Stimulated activated CD4-positive, alpha-beta T cell treated with anti-CD3 and anti-CD28 coated beads, Interleukin-1b, Interleukin-23, amount 100 ng/mL, for 4 hours (primary cell): ENCODE measurements around the gene CAMTA1.
"Not testable (repeated sequence)": the region's sequence is repeated elsewhere in the genome, so short reads cannot be mapped to it uniquely, and the experiment has no call there.

Experiments used
- DNase-seq, 2 donors: peaks; one replicate each; pipeline ENCODE4 v3.0.0-alpha.2; 2020; ENCODE audit warnings: low read depth in 2 of 2

CAMTA1 gene

DNA sequence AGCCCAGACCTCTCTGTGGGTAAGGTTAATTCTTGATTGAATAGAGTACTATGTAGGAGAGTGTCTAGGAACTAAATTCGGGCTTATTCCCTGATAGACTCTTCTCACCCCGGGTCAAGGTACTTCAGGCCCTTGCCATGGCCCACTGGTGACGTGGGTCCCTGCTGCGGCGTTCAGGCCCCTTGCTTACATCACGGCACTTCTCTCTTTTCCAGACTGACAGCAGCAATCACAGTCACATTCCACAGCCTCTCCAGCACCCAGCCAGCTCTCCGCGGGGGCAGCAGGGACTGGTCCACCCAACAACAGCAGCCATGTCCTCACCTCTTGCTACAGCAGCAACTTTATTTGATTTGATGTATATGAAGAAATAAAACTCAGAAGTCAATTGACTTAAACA lies 584.6 kb downstream of the CAMTA1 start:
- no peak for DNase-seq

DNA sequence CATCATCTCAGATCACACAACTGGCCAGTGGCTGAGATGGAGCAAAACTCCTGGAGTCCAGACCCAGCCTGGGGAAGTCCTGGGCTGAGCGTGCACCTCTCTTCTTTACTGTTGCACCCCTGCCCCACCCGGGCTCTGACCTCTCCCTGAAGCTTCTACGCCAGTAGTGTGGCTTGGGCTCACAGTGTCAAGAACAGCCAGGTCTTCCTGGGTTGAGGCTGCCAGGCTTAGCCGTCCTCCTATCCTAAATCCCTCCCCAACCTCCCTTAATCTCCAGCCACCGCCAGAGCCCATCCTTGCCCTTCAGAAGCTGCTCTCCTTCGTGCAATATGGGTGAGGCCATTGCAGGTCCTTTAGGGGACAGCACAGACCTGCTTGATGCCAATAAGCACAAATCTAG lies 586.7 kb downstream of the CAMTA1 start:
- no peak for DNase-seq

DNA sequence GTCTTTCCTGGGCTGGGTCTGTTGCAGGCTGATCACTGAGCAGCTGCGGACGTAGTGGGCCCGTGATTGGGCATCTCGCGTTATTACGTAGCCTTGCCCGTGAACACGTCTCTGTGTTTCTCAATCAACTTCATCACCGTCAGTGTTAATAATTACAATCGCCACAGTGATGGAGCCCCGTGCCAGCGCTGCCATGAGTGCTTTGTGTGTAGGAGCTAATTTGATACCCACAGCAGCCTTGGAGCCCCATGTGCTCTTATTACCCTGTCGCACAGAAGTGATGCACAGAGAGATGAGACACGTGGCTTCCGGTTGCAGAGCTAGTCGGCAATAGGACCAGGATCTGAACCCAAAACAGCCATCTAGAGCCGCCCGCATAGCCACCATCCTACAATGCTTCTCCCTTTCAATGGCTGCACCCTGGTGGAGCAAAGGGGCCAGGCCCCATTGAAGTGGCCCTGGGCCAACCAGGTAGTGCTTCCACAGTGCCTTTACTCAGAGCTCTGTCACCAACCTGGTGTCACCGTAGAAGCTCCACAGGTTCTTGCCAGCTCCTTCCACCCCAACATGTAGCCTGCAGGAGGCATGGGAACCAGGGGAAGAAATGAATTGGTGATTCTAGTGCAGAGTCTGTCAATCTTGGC lies 587.3 kb downstream of the CAMTA1 start:
- DNase-seq = no peak

DNA sequence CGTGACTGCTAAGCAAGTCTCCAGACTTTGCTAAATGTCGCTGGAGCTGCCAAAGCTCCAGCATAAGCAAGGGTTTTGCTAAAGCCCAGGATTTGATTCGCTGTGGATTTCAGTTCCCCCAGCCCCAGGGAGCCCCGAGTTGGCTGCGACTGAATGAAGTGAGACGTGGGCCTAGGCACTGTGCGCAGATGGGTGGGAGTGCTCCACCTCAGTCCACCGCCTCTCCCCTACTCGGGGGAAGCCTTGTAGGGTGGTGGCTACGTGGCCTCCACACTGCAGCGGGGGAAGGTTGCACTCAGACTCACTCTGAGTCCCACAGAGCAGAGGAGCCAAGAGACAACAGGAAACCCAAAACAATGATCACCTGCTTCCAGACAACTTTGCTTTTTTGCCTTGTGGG lies 588.0 kb downstream of the CAMTA1 start:
- DNase-seq = no peak

DNA sequence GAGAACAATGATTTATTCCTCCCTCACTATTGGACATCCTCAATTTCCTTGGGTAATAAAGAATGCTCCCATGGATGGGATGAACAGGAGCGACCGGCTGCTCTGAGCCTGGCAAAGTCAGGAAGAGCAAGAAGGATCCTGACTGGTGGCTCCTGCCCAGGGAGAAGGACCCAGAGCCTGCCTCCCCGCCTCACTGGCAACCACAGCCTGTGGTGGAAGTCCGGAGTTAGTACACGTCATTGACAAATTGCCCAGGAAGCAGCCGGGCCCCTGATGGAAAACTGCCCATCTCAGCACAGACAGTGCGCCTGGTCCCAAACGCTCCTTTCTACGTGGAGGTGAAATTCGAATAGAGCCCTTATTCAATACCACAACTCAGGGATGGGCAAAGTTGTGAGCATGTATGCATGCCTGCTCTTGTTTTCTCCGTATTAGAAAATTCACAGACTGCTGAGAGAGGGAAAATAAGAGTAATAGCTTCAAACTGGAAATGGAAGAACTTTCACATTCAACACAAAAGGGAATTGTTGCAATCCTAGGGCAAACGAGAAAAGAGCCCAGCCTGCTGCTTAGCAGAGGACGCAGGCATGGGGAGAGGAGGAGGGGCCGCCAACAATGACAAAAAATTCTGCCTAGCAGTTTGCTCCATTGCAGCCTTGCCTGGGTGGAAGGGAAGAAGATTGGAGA lies 588.8 kb downstream of the CAMTA1 start:
- DNase-seq = no peak

DNA sequence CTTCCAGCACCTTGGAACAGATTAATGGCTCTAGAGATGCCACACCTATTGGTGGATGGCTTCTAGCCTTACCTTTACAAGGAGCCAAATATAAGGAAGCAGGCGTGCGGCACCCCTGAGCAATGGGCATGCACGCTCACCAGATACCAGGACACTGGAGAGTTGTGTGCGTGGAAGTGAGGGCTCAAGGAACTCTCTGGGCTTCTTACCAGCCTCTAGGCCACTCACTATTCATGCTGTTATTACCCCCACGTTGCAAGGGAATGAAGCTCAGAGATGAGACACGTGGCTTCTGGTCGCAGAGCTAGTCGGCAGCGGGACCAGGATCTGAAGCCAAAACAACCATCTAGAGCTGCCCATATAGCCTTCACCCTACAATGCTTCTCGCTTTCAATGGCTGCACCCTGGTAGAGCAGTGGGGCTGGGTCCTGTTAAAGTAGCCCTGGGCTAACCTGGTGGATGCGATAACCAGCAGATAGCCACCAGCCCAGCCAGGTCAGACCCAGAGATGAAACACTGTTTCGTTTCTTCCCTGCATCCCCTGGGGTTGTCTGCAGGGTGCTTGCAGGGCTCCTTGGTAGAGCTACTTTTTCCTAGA lies 589.4 kb downstream of the CAMTA1 start:
- DNase-seq = no peak

DNA sequence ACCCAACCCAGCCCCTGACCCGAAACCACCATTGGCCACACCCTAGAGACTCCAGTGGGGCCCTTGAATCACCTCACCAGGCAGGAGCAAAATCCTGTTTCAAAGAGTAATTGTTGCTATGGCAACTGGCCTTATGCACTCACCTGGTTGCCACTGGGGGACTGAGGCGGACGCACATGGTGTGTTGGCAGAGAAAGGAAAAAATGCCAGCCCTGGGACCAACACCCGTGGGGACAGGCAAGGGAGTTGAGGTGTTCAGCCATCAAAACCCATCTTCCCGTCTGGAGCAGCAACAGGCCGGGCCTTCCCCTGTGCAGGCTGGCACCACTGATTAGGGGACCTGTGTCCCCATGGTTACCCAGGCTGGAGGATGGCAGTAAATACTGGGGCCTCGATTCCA lies 590.1 kb downstream of the CAMTA1 start:
- DNase-seq = no peak

DNA sequence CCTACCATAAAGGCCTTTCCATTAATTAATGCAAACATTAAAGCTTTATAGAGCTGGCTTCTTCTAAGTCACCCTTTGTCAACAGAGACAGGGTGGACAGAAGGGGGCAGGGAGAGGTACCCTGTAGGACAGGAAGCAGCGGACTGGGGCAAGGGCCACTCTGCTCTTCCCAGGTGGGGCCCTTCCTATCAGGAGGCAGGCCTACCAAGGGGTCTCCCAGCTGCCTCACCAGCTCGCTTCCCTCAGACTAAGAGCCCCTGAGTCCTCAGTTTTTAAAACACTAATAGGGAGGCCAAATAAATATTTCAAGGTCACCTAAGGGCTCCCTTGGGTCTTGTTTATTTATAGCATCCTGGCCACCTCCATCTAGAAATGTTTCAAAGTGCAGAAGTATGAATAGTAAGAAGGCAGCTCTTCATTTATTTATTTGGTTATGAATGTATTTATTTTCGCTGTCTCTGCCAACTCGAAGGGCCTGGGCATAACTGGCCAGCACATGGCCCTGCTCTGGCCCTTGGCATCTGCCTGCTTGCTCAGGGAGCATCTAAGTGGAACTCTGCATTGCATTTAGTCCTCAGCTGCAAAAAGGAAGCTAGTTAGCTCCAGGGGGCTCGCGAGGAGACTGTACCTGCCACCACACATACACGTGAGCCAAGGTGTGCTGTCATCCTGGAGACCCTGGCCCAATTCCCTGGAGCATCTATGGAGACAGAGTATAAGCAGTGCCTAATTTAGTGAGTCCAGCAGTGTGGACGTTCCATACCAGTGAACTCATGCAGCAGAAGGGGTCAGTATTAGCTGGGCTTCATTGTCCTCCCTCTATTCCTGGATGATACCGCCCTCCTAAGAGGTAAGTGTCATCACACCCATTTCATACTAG lies 590.8 kb downstream of the CAMTA1 start:
- DNase-seq = no peak

DNA sequence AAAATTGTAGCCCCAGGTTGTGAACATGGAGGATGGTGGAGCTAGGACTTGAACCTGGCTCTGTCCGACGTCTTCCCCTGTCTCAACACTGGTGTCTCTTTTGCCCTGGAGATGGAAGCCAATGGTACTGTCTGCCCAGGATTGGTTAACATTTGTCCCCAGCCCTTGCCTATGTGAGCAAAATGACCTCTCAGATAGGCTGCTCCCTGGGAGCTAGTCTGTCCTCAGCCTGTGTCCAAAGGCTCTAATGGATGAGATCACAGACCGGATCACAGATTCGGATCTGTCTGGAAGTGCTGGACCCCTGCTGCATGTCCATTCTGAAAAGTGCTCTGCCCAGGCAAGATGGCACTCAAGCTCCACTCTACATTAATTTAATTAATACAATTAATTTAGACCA lies 591.4 kb downstream of the CAMTA1 start:
- DNase-seq = no peak

DNA sequence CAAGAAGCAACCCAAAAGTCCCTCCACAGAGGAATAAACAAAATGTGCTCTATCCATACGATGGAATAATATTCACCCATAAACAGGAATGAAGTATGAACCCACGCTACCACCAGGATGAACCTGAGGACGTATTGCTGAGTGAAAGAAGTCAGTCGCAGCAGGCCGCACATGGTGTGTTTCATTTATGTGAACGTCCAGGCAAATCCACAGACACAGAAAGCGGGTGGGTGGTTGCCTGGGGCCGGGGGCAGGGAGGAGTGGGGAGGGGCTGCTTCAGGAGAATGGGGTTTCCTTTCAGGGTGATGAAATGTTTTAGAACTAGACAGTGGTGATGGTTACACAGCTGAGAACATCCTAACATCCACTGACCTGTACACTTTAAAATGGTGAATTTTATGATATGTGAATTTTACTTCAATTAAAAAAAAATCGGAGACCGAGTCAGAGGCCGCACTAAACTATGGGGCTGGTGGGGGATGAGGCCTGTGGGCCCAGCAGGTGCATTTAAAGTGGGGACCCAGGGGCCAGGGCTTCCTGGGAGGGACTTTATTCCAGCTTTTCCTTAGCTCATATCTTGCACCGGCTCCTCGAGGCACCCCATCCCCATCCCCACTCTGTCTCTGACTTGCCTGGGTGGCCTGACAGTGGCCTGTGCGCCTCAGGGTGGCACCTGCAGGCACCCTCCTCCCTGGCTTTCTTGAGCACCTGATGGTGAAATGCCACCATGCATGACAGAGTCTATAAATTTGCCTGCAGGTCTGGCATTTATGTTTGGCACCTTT lies 593.3 kb downstream of the CAMTA1 start:
- DNase-seq = no peak

DNA sequence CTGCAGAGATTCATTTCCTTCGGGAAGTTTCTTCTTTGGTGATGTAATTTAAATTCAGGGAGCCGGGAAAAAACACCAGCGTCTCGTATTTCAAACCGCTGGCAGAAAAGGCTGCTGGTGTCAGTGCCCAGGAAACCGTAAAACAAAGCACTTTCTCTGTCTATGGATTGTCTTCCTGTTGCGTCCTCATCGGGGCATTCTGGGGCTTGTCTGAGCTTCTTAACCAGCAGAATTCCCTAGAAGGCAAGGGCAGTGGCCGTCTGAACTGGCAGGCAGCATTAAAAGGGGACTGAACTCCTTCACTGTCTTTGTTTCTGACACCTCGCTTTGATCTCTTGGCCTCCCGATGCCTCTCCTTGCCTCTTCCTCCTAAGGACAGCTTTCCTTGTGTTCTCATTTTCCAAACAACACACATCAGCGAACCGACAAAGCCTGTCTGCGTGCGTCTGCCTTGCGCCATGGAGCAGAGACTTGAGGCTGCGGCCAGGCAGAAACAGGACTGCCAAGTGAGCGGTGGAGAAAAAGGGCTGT lies 594.3 kb downstream of the CAMTA1 start:
- DNase-seq = no peak

DNA sequence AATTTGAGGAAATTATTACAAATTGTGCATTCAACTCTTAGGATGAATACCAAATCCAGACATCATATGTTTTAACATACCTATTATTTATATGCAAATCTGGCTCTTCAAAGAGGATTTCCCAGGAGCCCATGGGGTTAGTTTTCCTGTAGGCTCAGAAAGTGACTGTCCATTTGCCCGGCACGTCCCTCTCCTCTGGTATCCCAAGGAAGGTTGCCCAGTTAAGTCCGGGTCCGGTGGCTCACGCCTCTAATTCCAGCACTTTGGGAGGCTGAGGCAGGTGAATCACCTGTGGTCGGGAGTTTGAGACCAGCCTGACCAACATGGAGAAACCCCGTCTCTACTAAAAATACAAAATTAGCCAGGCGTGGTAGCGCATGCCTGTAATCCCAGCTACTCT lies 594.8 kb downstream of the CAMTA1 start:
- not testable (repeated sequence) for DNase-seq

DNA sequence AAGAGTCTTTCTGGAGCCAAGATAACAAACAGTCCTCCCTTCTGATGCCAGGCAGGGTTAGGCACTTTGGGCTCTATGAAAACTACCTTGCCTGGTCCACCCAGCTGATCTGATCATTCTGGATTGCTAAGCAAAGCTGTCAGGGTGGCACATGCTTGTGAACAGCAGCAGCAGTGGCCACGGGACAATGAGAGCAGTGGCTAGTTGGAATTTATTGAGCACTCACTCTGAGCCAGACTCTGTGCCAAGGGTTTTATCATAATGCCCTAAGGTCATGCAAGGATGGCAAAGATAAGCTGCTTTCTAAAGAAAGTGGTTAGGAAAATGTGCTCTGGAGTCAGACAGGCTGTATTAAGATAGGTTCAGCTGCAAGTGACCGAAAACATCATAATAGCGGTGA lies 595.5 kb downstream of the CAMTA1 start:
- no peak for DNase-seq

DNA sequence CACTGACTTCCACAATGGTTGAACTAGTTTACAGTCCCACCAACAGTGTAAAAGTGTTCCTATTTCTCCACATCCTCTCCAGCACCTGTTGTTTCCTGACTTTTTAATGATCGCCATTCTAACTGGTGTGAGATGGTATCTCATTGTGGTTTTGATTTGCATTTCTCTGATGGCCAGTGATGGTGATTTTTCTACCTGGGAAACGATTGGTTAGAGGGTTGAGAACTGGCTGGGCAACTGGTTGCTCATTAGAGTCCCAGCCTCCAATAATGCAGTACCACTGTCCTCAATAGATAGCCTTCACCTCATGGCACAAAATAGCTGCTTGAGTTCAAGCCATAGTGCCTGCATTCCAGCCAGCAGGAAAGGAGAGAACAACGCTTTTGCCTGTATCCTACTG lies 596.5 kb downstream of the CAMTA1 start:
- DNase-seq = not testable (repeated sequence)

DNA sequence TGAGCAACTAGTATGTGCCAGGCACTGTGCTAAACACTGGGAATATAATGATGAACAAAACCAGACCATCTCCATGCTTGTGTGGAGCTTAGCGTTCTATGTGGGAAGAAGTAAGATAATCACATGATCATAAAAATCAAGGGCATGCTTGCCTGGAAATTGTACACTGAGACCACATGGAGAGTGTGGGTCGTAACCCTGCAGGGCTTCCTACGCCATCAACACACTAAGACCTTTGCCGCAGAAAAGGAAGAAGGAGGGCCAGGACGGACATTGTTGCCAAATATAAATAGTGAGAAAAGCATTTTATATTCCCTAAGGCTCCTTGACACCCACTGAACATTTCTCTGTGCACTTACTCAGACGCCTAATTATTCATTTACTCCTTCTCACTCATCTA lies 597.7 kb downstream of the CAMTA1 start:
- DNase-seq = no peak

DNA sequence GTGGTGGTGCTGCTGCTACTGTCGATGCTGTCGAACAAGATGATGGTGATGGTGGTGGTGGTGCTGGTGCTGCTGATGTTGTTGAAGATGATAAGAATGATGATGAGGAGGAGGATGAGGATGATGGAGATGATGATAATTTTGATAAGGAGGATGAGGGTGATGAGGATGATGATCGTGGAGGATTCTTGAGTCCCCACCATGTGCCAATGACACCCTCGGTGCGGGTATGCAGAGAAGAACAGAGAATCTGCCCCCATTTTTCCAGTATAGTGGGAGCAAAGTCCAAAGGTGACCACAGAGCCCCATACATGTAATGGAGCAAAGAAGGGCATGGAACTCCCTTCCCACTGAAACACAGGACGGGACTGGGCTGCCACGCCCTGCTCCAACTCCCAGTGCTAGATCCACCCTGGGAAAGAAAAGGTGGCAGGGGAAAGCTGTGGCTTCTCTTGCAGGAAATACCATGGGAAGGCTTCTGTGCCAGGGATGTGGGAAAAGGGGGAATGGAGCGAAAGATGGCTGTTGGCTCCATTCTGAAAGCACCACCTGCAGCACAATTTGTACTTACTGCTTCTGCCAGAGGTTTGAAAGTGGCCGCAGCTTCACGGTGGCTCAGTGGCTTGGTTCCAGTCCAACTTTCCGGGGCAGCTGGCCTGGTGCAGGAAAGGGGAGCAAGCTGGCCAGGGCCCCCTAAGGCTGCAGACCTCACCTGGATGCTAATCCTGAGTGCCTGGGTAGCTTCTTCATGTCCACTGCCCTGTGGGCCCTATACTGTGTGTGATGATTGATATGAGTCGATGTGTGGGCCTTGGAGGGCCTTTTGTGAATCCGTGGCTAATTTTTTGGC lies 598.6 kb downstream of the CAMTA1 start:
- DNase-seq = no peak

DNA sequence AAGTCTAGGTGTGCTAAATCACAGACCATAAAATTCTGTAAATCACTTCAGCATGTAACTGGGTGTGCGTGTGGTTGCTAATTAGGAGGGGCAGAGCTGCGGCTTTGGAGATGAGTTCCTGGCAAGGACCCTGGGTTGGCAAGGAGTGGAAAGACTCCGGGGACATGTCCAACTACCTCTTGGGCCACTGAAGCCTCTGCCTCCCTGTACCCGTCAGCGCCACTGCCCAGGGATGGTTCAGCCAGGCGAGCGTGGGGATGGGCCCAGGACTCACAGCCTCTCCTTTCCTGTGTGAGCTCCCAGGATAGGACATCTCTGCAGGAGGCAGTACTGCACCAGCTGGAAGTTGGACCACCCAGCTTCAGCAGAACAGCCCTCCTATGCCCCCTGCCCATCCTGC lies 599.4 kb downstream of the CAMTA1 start:
- DNase-seq = no peak

DNA sequence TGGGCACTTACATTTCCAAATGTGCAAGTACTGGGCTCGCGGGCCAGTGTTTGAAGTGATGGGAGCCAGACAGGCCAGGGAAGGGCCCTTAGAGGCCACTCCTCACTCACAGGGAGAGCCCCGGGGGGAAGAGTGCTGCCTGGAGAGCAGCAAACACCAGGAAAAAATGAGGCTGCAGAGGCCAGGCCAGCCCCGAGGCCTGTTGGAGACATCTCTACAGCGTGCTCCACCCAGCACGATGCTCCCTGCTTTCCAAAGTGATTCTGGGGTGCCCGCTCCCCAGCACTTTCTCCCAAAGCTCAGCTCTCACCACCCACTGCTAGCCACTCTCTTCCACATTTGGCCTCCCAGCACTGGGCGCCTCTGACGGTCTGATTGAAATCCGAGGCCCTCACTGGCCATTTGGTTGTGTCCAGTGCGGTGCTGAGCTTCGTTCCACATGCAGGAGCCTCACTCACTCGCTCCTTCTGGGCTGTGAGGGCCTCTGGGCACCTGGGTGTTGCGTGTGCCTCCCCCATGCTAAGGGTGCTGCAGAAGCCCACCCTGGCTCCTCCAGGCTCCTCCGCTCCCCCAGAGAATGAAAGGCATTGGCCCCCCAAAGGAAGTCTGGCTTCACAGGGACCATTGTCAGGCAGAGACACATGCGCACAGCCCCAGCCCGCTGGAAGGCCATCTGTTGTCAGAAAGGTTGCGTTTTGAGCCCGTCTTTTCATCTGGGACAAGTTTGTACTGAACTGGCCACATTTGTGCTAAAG lies 600.4 kb downstream of the CAMTA1 start:
- DNase-seq = no peak

DNA sequence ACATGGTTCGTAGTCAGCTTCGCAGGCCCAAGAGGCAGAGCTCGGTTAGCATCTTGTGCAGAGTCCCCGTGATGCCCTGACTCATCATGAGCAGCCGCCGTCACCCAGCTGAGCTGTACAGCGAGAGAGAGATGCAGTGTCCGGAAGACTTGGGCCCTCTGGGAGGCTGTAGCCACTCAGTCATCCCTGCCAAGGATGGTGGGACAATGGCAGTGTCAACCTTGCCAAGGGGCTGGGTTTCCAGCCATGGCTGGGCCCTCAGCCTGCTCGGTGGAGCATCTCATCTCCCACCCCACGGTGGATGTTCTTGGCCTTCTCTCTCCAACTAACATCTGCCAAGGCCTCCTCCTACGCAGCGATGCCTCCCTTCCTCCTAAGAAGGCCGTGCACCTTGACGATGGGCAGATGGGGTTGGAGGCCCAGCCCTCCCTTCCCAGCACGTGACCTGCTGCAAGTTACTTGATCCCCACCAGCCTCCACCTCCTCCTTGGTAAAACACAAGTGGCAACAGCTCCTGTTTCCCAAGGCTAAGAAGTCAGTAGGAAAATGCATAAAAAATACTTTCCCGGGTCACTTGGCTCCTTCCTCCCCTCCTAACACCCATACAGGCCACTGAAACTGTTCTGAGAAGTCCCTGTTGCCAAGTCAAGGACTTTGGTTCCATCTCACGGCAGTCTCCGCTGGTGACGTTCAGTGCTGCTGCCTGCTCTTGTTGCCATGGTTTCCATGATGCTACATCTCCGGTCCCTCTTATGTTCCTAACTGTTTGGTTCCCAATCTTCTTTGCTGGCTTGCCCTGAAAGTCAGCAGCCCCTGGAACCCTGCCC lies 601.2 kb downstream of the CAMTA1 start:
- no peak for DNase-seq
